ENCODE data around the gene COG1. TPM values are rescaled to one million over a fixed set of nuclear protein-coding genes. Genes with fewer than 3 reads are reported as not detected.

Gene COG1
- total and polyA plus RNA-seq, 2 donors (not counting 3 experiments of a cell fraction or from before 2014, with no cell fraction given) = 26.2 to 39.0 TPM

DNA sequence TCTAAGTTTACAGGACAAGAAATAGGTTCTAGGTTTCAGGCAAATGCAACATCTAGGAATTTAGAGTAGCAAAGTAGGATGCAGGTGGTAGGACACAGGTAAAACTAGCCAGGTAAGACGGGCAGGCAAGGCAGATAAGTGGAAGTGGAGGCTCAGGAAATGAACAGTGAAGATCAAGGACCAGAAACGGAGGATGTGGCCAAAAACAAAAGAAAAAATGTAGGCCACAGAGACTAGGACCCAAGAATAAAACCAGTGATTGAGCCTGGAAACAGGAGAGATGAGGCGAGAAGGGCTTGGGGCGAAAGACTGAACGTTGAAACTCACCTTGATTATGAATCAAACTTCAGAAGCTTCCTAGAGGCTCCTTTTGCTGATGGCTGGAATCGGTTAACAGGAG lies 44.9 kb downstream of the COG1 start:
- dilution Hi-C loops (cut with MboI; ENCODE audit: extremely low pct_ligation_motif_present, low sequenced_read_pairs) = no loop called here
- no peak overlapping the region for H3K4me2 ChIP-seq (ENCODE audit: insufficient read depth, low read length)
- H3K79me2 ChIP-seq (ENCODE audit: control insufficient read depth, insufficient read depth, low read length) = peaks cover 21% of the 10 kb centered on the region
- intact Hi-C loops (cut with micrococcal nuclease) = loop anchor here (10.0 kb wide), 1 partner anchor 967 kb away; the partner anchor contains the start of gene RPL38
- BruUV-seq (replicated peaks) = no TSS peak
- H3K4me1 ChIP-seq (ENCODE audit: control insufficient read depth, extremely low read depth, insufficient read depth, low read length) = peaks cover 12% of the 10 kb centered on the region
- H3K36me3 ChIP-seq (ENCODE audit: control insufficient read depth in 2 of 2, extremely low read depth in 1 of 2, insufficient read depth in 2 of 2, low read length in 2 of 2) = peaks cover 11 to 12% of the 10 kb centered on the region in 2 experiments
- H3K4me3 ChIP-seq (replicated peaks in 1 of 3; ENCODE audit: insufficient read depth in 1 of 3, low read depth in 1 of 3, low read length in 3 of 3) = no peak overlapping the region
- H2AFZ ChIP-seq (ENCODE audit: low read depth, low read length) = no peak overlapping the region
- H4K20me1 ChIP-seq (replicated peaks; ENCODE audit: control insufficient read depth, extremely low read depth, insufficient read depth, low read length) = no peaks in the 10 kb centered on the region
- DNase-seq (ENCODE audit: low read depth, low spot score) (no peak), FAIRE-seq (no peak)
- no peak overlapping the region for H3K9ac ChIP-seq (replicated peaks; ENCODE audit: extremely low read depth, insufficient read depth, low read length)
- ChIA-PET POLR2A (no interaction called here), CTCF (no interaction called here)
- TF ChIP-seq POLR2AphosphoS5 (IDR thresholded peaks at IDR 0.05; ENCODE audit: insufficient read depth, low read depth, low read length) (no peak), MYC (IDR thresholded peaks at IDR 0.05; ENCODE audit: low read depth, low read length) (no peak), GATA2 (IDR thresholded peaks at IDR 0.05; ENCODE audit: insufficient read depth, insufficient read length, low read depth, low read length) (no peak), POLR2A (IDR thresholded peaks at IDR 0.05; ENCODE audit: low read depth, low read length) (no peak), JUN (IDR thresholded peaks at IDR 0.05; ENCODE audit: borderline replicate concordance, insufficient read depth, insufficient read length, low read depth) (no peak), FOS (IDR thresholded peaks at IDR 0.05; ENCODE audit: borderline replicate concordance, insufficient read depth, low read length) (no peak), EZH2 (IDR thresholded peaks at IDR 0.05; ENCODE audit: borderline replicate concordance, low read depth, low read length, severe bottlenecking) (no peak)
- TF ChIP-seq, protein P1, sequence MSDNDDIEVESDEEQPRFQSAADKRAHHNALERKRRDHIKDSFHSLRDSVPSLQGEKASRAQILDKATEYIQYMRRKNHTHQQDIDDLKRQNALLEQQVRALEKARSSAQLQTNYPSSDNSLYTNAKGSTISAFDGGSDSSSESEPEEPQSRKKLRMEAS (IDR thresholded peaks at IDR 0.05; ENCODE audit: insufficient read depth, insufficient read length) = no peak
- TF ChIP-seq, protein P2, sequence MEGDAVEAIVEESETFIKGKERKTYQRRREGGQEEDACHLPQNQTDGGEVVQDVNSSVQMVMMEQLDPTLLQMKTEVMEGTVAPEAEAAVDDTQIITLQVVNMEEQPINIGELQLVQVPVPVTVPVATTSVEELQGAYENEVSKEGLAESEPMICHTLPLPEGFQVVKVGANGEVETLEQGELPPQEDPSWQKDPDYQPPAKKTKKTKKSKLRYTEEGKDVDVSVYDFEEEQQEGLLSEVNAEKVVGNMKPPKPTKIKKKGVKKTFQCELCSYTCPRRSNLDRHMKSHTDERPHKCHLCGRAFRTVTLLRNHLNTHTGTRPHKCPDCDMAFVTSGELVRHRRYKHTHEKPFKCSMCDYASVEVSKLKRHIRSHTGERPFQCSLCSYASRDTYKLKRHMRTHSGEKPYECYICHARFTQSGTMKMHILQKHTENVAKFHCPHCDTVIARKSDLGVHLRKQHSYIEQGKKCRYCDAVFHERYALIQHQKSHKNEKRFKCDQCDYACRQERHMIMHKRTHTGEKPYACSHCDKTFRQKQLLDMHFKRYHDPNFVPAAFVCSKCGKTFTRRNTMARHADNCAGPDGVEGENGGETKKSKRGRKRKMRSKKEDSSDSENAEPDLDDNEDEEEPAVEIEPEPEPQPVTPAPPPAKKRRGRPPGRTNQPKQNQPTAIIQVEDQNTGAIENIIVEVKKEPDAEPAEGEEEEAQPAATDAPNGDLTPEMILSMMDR (IDR thresholded peaks at IDR 0.05; ENCODE audit: extremely low read depth in 1 of 2, insufficient read depth in 1 of 2, low read depth in 1 of 2, low read length in 2 of 2) = no peak
- H3K9me3 ChIP-seq (replicated peaks; ENCODE audit: control insufficient read depth, insufficient read depth, low read length) = no peaks in the 10 kb centered on the region
- H3K27me3 ChIP-seq (ENCODE audit: control insufficient read depth in 2 of 2, insufficient read depth in 2 of 2, low read length in 2 of 2) = no peaks in the 10 kb centered on the region
- H3K27ac ChIP-seq (ENCODE audit: insufficient read depth, low read depth, low read length) = no peak overlapping the region
- H3K9me1 ChIP-seq (replicated peaks; ENCODE audit: control insufficient read depth, extremely low read depth, insufficient read depth, low read length) = no peaks in the 10 kb centered on the region

Measured in endothelial cell of umbilical vein (primary cell).